ENCODE measurements around the gene MKI67. TPM values are rescaled to one million over a fixed set of nuclear protein-coding genes. Genes with fewer than 3 reads are reported as not detected.

MKI67 gene
- total and polyA plus RNA-seq, 10 donors = 0.61 to 21.6 (median 7.6) TPM

DNA sequence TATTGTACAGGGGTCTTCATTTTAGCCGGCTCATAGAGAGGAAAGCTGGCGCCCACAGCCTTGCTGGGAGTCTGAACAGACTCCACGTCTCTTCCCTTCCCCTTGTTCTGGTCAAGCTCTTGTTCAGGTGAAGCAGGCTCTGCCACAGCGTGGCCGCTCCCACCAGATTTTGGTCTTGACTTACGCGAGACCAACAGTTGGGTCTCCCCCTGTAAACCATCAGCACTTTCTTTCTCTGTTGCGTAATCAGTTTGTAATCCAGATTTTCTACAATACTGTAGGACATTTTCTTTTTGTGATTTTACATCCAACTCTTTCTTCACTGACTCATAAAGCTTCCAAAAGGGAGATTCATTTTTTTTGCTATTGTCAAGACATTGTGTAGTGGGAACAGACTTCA lies 10.9 kb downstream of the MKI67 start:
- WGBS, 5 donors = 93 to 99% (median 95%) methylated on average over 8 of the region's 8 CpGs
- H3K9me3 ChIP-seq = no peaks in the 10 kb centered on the region
- peaks cover 0 to 64% (median 0%) of the 10 kb centered on the region in 6 donors for H3K36me3 ChIP-seq
- DNase-seq = no peak
- TF ChIP-seq POLR2A (IDR thresholded peaks at IDR 0.05) = no peak
- TF ChIP-seq CTCF (IDR thresholded peaks at IDR 0.05 in 8 of 11, conservative IDR thresholded peaks at IDR 0.05 in 3 of 11) = no peak
- TF ChIP-seq POLR2AphosphoS5 (IDR thresholded peaks at IDR 0.05) = no peak
- no peak overlapping the region for H3K4me3 ChIP-seq
- no peaks in the 10 kb centered on the region for H3K27me3 ChIP-seq (replicated peaks in 1 of 7)
- no peak overlapping the region for H3K27ac ChIP-seq
- H3K4me1 ChIP-seq = no peaks in the 10 kb centered on the region
- intact Hi-C loops (cut with DNase I; ENCODE audit: low total_unique reads) = no loop called here

GRCh38 chr10:128114901-128115300 lies 11.3 kb downstream of the MKI67 start:
- no peak for DNase-seq
- H3K4me3 ChIP-seq = no peak overlapping the region
- no peaks in the 10 kb centered on the region for H3K27me3 ChIP-seq (replicated peaks in 1 of 7)
- H3K27ac ChIP-seq = no peak overlapping the region
- peaks cover 0 to 69% (median 0%) of the 10 kb centered on the region in 6 donors for H3K36me3 ChIP-seq
- 86 to 95% (median 92%) methylated on average over 2 of the region's 2 CpGs for WGBS, 5 donors
- no peaks in the 10 kb centered on the region for H3K9me3 ChIP-seq
- H3K4me1 ChIP-seq = no peaks in the 10 kb centered on the region
- intact Hi-C loops (cut with DNase I; ENCODE audit: low total_unique reads) = no loop called here
- TF ChIP-seq POLR2AphosphoS5 (IDR thresholded peaks at IDR 0.05) (no peak), POLR2A (IDR thresholded peaks at IDR 0.05) (no peak), CTCF (IDR thresholded peaks at IDR 0.05 in 8 of 11, conservative IDR thresholded peaks at IDR 0.05 in 3 of 11) (no peak)

- no peak overlapping the region for H3K27ac ChIP-seq
- peaks cover 0 to 81% (median 0%) of the 10 kb centered on the region in 6 donors for H3K36me3 ChIP-seq
- 94 to 97% (median 95%) methylated on average over 13 of the region's 13 CpGs for WGBS, 5 donors
- no peak overlapping the region for H3K4me3 ChIP-seq
- TF ChIP-seq POLR2A (IDR thresholded peaks at IDR 0.05) = no peak
- H3K27me3 ChIP-seq (replicated peaks in 1 of 7) = no peaks in the 10 kb centered on the region
- no peaks in the 10 kb centered on the region for H3K4me1 ChIP-seq
- intact Hi-C loops (cut with DNase I; ENCODE audit: low total_unique reads) = no loop called here
- H3K9me3 ChIP-seq = no peaks in the 10 kb centered on the region
- DNase-seq = no peak
These were observed 13.2 kb downstream of the MKI67 start for GRCh38 chr10:128113026-128113425.

DNA sequence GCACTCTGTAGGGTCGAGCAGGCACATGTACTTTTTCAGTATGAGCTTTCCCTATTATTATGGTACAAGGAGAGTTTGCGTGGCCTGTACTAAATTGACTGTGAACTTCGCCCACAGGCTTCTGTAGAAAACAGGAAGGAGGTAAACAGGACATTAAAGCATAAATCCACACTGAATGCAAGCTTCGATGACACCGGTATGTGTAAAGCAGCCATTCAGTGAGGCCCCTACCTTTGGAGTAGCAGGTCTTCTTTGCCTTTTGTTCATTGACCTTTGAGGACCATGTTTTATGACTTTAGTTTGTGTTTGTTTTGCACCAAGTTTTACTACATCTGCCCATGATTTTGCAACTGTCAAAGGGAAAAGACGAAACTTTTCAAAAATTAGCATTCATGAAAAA lies 14.5 kb downstream of the MKI67 start:
- Histone ChIP-seq H3K36me3 (peaks cover 0 to 94% (median 0%) of the 10 kb centered on the region in 6 donors), H3K4me3 (no peak overlapping the region), H3K27ac (no peak overlapping the region), H3K9me3 (no peaks in the 10 kb centered on the region), H3K4me1 (no peaks in the 10 kb centered on the region), H3K27me3 (replicated peaks in 1 of 7) (no peaks in the 10 kb centered on the region)
- TF ChIP-seq CTCF (IDR thresholded peaks at IDR 0.05 in 8 of 11, conservative IDR thresholded peaks at IDR 0.05 in 3 of 11) (no peak), POLR2A (IDR thresholded peaks at IDR 0.05) (no peak), POLR2AphosphoS5 (IDR thresholded peaks at IDR 0.05) (no peak)
- WGBS, 5 donors = 89 to 95% (median 94%) methylated on average over 6 of the region's 6 CpGs
- intact Hi-C loops (cut with DNase I; ENCODE audit: low total_unique reads) = no loop called here
- no peak for DNase-seq

GRCh38 chr10:128110339-128110738 lies 15.9 kb downstream of the MKI67 start:
- WGBS, 5 donors = 97 to 100% (median 98%) methylated on average over 3 of the region's 3 CpGs
- intact Hi-C loops (cut with DNase I; ENCODE audit: low total_unique reads) = no loop called here

More at GRCh38 chr10:128110339-128110738, 15.9 kb downstream of the MKI67 start:
- TF ChIP-seq POLR2AphosphoS5 (IDR thresholded peaks at IDR 0.05) (no peak), POLR2A (IDR thresholded peaks at IDR 0.05) (no peak), CTCF (IDR thresholded peaks at IDR 0.05 in 8 of 11, conservative IDR thresholded peaks at IDR 0.05 in 3 of 11) (no peak)
- H3K4me3 ChIP-seq = no peak overlapping the region
- peaks cover 0 to 99% (median 0%) of the 10 kb centered on the region in 6 donors for H3K36me3 ChIP-seq
- no peaks in the 10 kb centered on the region for H3K4me1 ChIP-seq
- H3K27me3 ChIP-seq (replicated peaks in 1 of 7) = no peaks in the 10 kb centered on the region
- no peaks in the 10 kb centered on the region for H3K9me3 ChIP-seq
- no peak for DNase-seq
- no peak overlapping the region for H3K27ac ChIP-seq

All from spleen (tissue), 11 donors.